ENCODE results near the gene SMARCD1.

SMARCD1 gene

DNA sequence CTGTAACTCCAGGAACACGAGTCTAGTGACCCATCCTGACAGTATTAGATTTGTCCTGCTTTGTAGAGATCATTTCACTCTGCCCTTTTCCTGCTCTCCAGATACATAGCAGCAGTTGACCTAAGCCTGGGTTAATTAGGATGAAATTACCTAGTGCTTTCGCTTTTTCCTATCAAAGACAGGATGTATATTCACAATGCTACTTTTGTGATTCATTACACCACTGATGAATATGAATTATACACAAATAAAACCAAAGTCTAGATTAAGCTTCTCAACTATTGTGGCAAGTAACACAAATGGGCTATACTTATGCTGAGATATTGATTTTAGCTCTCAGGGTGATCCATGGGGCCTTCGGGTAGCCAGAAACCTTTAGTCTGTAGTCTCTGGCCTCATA lies 64.2 kb downstream of the SMARCD1 start:
- H3K36me3 ChIP-seq (ENCODE audit: control insufficient read depth, insufficient read depth, low read length), result no peaks in the 10 kb centered on the region
- H3K4me3 ChIP-seq (ENCODE audit: low read depth, low read length), result no peak overlapping the region
- H3K9ac ChIP-seq (ENCODE audit: low read depth, low read length), result no peak overlapping the region
- no peaks in the 10 kb centered on the region for H3K9me3 ChIP-seq (ENCODE audit: control insufficient read depth, insufficient read depth, low read length)
- no peaks in the 10 kb centered on the region for H3K4me1 ChIP-seq (ENCODE audit: control insufficient read depth, insufficient read depth, low read length)
- no peaks in the 10 kb centered on the region for H3K27me3 ChIP-seq (ENCODE audit: control insufficient read depth, insufficient read depth, low read length)
- H3K27ac ChIP-seq (ENCODE audit: low read depth, low read length), result no peak overlapping the region

Measured in HUES48 (cell line).